Tongue (tissue), 2 donors: ENCODE measurements around the gene TIE1. TPM values are rescaled to one million over a fixed set of nuclear protein-coding genes. Genes with fewer than 3 reads are reported as not detected.

Experiments
- DNase-seq: peaks from one replicate; pipeline ENCODE4 v3.0.0-alpha.2; 2015
- total RNA-seq: library from RNA; depleted of rRNA; stranded (reverse); fragments of >200 nt; gene quantifications from one replicate; pipeline ENCODE4 v1.2.3, GENCODE V29; 2014

Gene TIE1
- total RNA-seq, 1 donor from 2014 or later: 62.3 TPM

GRCh38 chr1:43293896-43294760 lies 6.7 kb upstream of the TIE1 start:
- no peak for DNase-seq

- no peak for DNase-seq
Measured at GRCh38 chr1:43294761-43295160, 6.0 kb upstream of the TIE1 start.

DNA sequence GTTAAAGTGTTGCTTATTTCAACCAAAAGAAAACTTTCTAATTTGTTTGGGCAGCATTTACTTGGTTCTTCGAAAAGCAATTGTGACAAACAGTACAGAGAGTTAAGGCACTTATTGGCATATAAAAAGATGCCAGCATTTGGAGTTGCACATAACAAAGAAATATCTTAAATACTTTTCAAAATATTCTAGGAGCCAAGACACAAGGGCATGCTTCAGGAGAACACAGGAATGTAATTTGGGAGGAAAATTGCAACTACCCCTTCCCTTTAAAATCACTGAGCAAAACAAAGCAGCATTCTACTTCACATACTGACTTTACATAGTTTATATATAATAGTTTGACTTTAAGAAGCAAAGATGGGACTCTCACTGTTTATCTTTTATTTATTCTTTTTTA lies 4.6 kb upstream of the TIE1 start:
- no peak for DNase-seq

GRCh38 chr1:43298055-43298454 lies 2.7 kb upstream of the TIE1 start:
- no peak for DNase-seq

- DNase-seq: no peak
Measured at GRCh38 chr1:43299101-43299500, 1.7 kb upstream of the TIE1 start.

DNA sequence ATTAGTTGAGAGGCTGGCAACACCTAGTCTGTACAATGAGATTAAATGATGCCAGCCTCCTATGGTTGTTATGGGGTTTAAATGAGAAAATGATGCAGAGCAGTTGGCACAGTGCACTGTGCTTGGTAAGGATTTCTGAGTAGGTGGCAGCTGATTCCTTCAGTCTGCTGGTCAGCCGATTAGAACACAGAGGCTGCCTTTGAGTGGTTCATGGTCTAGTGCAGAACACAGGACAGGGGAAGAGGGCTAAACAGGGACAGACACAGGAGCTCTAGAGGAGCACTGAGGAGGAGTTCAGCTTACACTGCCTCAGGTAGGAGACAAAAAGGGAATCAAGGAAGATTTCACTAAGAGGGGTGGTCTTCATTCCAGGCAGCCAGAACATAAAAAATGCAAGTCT lies 1.4 kb downstream of the TIE1 start:
- no peak for DNase-seq

DNA sequence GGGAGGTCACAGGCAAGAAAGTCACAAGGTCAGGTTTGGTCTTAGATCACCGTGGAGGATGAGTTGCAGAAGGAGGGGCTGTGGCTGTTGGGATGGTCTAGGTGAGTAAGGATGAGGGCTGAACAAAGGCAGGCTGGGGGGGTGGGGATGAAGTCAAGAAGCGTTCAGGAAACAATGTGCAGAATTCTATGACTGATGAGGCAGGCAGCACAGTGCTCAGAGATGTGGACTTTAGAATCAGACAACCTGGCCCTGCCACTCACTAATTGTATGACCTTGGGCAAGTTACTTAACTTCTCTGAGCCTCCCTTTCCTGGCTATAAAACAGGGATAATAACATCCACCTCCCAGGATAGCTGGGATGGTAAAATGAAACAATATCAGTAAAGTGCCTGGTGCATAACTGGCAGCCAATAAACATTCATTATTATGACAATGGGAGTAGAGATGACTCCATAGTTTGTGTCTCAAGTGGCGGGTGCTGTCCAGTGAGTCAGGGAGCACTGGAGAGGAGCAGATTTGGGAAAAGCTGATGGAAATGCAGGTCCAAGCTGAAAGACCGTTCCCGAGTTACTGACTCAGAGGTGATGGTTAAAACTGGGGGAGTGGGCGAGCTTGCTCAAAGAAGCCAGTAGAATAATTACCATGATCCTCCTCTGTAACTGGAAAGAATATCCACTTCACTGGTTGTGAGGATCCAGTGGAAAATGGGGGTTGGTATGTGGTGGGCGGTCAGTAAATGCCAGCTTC lies 2.1 kb downstream of the TIE1 start:
- DNase-seq: no peak

DNA sequence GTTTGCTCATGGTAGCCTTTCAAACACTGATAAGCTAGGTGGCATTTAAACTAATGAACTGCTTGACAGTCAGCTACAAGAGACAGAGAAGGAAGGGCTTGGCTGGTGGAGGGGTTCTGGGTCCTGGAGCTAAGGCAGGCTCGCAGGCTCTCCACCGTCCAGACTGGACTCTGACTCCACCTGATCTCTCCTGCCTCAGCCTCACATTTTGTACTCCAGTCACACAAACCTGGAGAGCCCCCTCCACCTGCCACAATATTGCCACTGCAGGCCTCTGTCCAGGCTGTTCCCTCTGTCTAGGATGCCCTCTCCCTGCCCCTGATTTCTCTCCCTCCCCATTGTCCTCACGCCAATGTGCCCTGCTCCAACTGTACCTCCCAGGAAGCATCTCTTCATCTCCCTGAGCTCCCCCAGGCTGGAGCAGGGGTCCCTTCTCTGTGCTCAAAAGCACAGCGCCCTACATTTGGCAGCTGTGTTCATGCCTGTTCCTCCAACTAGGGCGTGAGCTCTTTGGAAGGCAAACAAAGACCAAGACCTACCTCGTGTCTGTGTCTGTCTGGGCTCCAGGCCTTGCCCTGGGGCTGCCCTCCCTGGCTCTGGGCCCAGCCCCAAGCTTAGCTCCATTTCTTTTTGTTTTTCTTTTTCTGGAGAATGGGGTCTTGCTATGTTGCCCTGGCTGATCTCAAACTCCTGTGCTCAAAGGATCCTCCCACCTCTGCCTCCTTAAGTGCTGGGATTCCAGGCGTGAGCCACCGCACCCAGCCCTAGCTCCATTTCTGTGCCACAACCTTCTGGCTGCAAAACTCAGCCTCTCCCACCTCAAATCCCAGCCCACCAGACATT lies 2.9 kb downstream of the TIE1 start:
- DNase-seq: no peak

GRCh38 chr1:43304314-43304681 lies 3.5 kb downstream of the TIE1 start:
- DNase-seq: peak; percentile 23

GRCh38 chr1:43304771-43305300 lies 4.1 kb downstream of the TIE1 start:
- no peak for DNase-seq

- DNase-seq: no peak
Measured at GRCh38 chr1:43305461-43305860, 4.7 kb downstream of the TIE1 start.

GRCh38 chr1:43305926-43306687 lies 5.3 kb downstream of the TIE1 start:
- no peak for DNase-seq

- DNase-seq: no peak
Measured at GRCh38 chr1:43306688-43307457, 6.1 kb downstream of the TIE1 start.

- no peak for DNase-seq
Measured at GRCh38 chr1:43307458-43308158, 6.8 kb downstream of the TIE1 start.

GRCh38 chr1:43308635-43309404 lies 8.0 kb downstream of the TIE1 start:
- DNase-seq: no peak

DNA sequence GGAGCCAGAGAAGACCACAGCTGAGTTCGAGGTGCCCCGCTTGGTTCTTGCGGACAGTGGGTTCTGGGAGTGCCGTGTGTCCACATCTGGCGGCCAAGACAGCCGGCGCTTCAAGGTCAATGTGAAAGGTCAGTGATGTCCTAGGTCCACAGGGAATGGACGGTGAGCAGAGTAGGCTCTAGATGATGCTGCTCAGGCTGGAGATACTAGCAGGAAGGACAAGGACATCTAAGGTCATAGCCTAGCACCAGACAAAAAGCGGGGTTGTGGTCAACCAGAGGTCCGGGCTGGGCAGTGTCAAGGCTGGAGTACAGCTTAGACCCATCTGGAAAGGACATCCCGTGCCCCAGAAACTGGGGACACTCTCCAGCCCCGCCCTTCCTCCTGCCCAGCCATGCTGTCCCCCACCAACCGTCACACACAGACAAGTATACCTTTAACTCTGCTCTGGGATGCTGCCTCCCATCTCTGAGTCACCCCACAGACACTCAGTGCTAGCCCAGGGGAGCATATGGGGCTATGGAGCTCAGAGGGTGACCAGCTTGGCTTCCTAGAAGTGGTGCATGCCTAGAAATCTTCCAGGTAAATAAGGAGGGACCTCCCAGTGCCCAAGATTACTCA lies 8.7 kb downstream of the TIE1 start:
- DNase-seq: no peak

DNA sequence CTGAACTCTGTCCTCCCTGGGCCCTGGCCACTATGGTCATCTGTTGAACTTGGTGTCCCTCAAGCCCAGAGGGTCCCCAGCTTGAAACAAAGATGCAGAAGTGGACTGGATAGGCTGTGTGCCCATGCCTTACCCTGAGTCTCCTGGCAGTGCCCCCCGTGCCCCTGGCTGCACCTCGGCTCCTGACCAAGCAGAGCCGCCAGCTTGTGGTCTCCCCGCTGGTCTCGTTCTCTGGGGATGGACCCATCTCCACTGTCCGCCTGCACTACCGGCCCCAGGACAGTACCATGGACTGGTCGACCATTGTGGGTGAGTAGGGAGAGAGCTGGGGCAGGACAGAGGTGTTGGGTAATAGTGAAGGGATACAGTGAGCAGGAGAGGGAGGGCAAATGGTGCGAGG lies 10.7 kb downstream of the TIE1 start:
- DNase-seq: no peak

- DNase-seq: no peak
Measured at GRCh38 chr1:43312212-43312623, 11.4 kb downstream of the TIE1 start.
